H1 (cell line): ENCODE data around the gene PGPEP1. TPM values are rescaled to one million over a fixed set of nuclear protein-coding genes. Genes with fewer than 3 reads are reported as not detected.

ENCODE experiments used
- CTCF ChIA-PET: fragments of 300-600 bp; sonication (Branson Sonifier 250); formaldehyde crosslinking; loops from one replicate; lab custom pipeline; 2021; ENCODE audit not compliant: partially characterized antibody; lab: Charles Lee
- POLR2A ChIA-PET: fragments of 300-600 bp; sonication (Branson Sonifier 250); formaldehyde crosslinking; loops from one replicate; lab custom pipeline; 2021; ENCODE audit warnings: inconsistent platforms; ENCODE audit not compliant: partially characterized antibody; lab: Charles Lee
- DNase-seq, 2 experiments: peaks; one replicate each; pipeline versions ENCODE4 v3.0.0 to v3.0.0-alpha.2; 2010 to 2022; ENCODE audit warnings: low spot score in 2 of 2, low read depth in 1 of 2, mixed read lengths in 1 of 2
- FAIRE-seq: peaks from 2 replicates; lab custom pipeline; 2011; peaks lifted over from hg19 to GRCh38; lab: Jason Lieb, UNC
- H2AFZ ChIP-seq: 2 replicates; pipeline ENCODE4 v1.8.1; 2012; ENCODE audit warnings: low read length, inconsistent platforms
- H2AK5ac ChIP-seq: 2 replicates; pipeline ENCODE4 v1.6.1; 2013; ENCODE audit warnings: low read depth, low read length
- H2BK120ac ChIP-seq: replicated peaks from 2 replicates; pipeline ENCODE3; 2013; ENCODE audit warnings: low read depth, low read length, inconsistent platforms
- H2BK12ac ChIP-seq: 2 replicates; pipeline ENCODE4 v1.6.1; 2013; ENCODE audit warnings: low read depth, low read length
- H2BK15ac ChIP-seq: 2 replicates; pipeline ENCODE4 v1.6.1; 2013; ENCODE audit warnings: low read length
- H2BK20ac ChIP-seq: 2 replicates; pipeline ENCODE4 v1.6.1; 2013; ENCODE audit warnings: low read length
- H2BK5ac ChIP-seq: 2 replicates; pipeline ENCODE4 v1.6.1; 2013; ENCODE audit warnings: low read depth, low read length
- H3K14ac ChIP-seq: 2 replicates; pipeline ENCODE4 v1.6.1; 2013; ENCODE audit warnings: inconsistent platforms; ENCODE audit not compliant: insufficient read length
- H3K18ac ChIP-seq: 2 replicates; pipeline ENCODE4 v1.6.1; 2013; ENCODE audit warnings: low read length; ENCODE audit errors: extremely low read depth
- H3K23ac ChIP-seq: 2 replicates; pipeline ENCODE4 v1.6.1; 2013; ENCODE audit warnings: inconsistent platforms; ENCODE audit not compliant: insufficient read length
- H3K23me2 ChIP-seq: 2 replicates; pipeline ENCODE4 v1.6.1; 2013; ENCODE audit warnings: low read depth, low read length
- H3K27ac ChIP-seq: 2 replicates; pipeline ENCODE4 v1.6.1; 2011; ENCODE audit warnings: low read depth, low read length, inconsistent platforms
- H3K27me3 ChIP-seq, 4 experiments: replicated peaks in 1 of 4; 1 replicate in 1 of 4; 2 replicates in 3 of 4; pipeline versions ENCODE4 v1.6.1 to v1.8.1; 2011 to 2013; ENCODE audit warnings: low read length in 3 of 4, mild to moderate bottlenecking in 3 of 4, inconsistent platforms in 2 of 4, mixed read lengths in 2 of 4, moderate library complexity in 1 of 4; ENCODE audit not compliant: control insufficient read depth in 3 of 4, insufficient read depth in 3 of 4; ENCODE audit errors: extremely low read depth in 1 of 4
- H3K36me3 ChIP-seq, 4 experiments: 2 replicates each; pipeline versions ENCODE4 v1.6.1 to v1.8.1; 2011 to 2013; ENCODE audit warnings: mild to moderate bottlenecking in 4 of 4, low read length in 3 of 4, moderate library complexity in 2 of 4, control low read depth in 1 of 4, inconsistent platforms in 1 of 4; ENCODE audit not compliant: insufficient read depth in 4 of 4, control insufficient read depth in 2 of 4
- H3K4ac ChIP-seq: replicated peaks from 2 replicates; pipeline ENCODE3; 2013; ENCODE audit warnings: low read length, low read depth, mixed read lengths, inconsistent platforms; ENCODE audit not compliant: insufficient read length
- H3K4me1 ChIP-seq, 4 experiments: replicated peaks in 1 of 4; 1 replicate in 1 of 4; 2 replicates in 3 of 4; pipeline versions ENCODE4 v1.6.1 to v1.8.1; 2011 to 2013; ENCODE audit warnings: low read length in 3 of 4, inconsistent platforms in 2 of 4, mixed read lengths in 1 of 4; ENCODE audit not compliant: insufficient read depth in 4 of 4, control insufficient read depth in 3 of 4
- H3K4me2 ChIP-seq, 2 experiments: 2 replicates each; pipeline versions ENCODE4 v1.6.1 to v1.8.1; 2011 to 2013; ENCODE audit warnings: low read depth in 2 of 2, low read length in 2 of 2, control low read depth in 1 of 2, inconsistent platforms in 1 of 2, mild to moderate bottlenecking in 1 of 2; ENCODE audit not compliant: insufficient read depth in 1 of 2
- H3K4me3 ChIP-seq, 4 experiments: fragments of 200-600, 300-600 bp in 1 of 4; sonication (generic), shearing (Covaris generic), sonication (Bioruptor Twin) in 1 of 4; 2 replicates each; pipeline versions ENCODE4 v1.5.1 to v1.8.1; 2011 to 2016; ENCODE audit warnings: low read length in 4 of 4, low read depth in 3 of 4, control low read depth in 2 of 4, inconsistent platforms in 2 of 4, mild to moderate bottlenecking in 2 of 4, mixed read lengths in 1 of 4, moderate library complexity in 1 of 4; ENCODE audit not compliant: insufficient read depth in 2 of 4; ENCODE audit errors: extremely low read depth in 1 of 4
- H3K56ac ChIP-seq: replicated peaks from 2 replicates; pipeline ENCODE3; 2013; ENCODE audit warnings: low read depth, mild to moderate bottlenecking, mixed read lengths, low read length, inconsistent platforms; ENCODE audit not compliant: insufficient read length
- H3K79me1 ChIP-seq: 2 replicates; pipeline ENCODE4 v1.6.1; 2013; ENCODE audit warnings: low read depth, low read length, control low read depth
- H3K79me2 ChIP-seq, 2 experiments: 2 replicates each; pipeline versions ENCODE4 v1.6.1 to v1.8.1; 2012 to 2013; ENCODE audit warnings: low read length in 2 of 2, mild to moderate bottlenecking in 2 of 2, inconsistent platforms in 1 of 2; ENCODE audit not compliant: insufficient read depth in 2 of 2, control insufficient read depth in 1 of 2
- H3K9ac ChIP-seq, 4 experiments: replicated peaks in 1 of 4; 1 replicate in 1 of 4; 2 replicates in 3 of 4; pipeline versions ENCODE4 v1.6.1 to v1.8.1; 2011 to 2013; ENCODE audit warnings: low read depth in 3 of 4, low read length in 3 of 4, control low read depth in 2 of 4, mild to moderate bottlenecking in 2 of 4, moderate library complexity in 2 of 4, inconsistent platforms in 1 of 4; ENCODE audit errors: extremely low read depth in 1 of 4
- H3K9me3 ChIP-seq, 2 experiments: 2 replicates each; pipeline versions ENCODE4 v1.6.1 to v1.8.1; 2012 to 2013; ENCODE audit warnings: mild to moderate bottlenecking in 2 of 2, moderate library complexity in 2 of 2, control low read depth in 1 of 2, inconsistent platforms in 1 of 2, low read depth in 1 of 2, low read length in 1 of 2, mixed read lengths in 1 of 2; ENCODE audit not compliant: insufficient read depth in 2 of 2
- H4K20me1 ChIP-seq, 2 experiments: replicated peaks in 1 of 2; 2 replicates each; pipeline versions ENCODE3 to v1.8.1; 2011 to 2013; ENCODE audit warnings: inconsistent platforms in 2 of 2, low read length in 2 of 2, mild to moderate bottlenecking in 1 of 2; ENCODE audit not compliant: insufficient read depth in 2 of 2, control insufficient read depth in 1 of 2
- H4K5ac ChIP-seq: 2 replicates; pipeline ENCODE4 v1.6.1; 2013; ENCODE audit warnings: low read length, low read depth, mixed read lengths, inconsistent platforms; ENCODE audit not compliant: insufficient read length
- H4K8ac ChIP-seq: 2 replicates; pipeline ENCODE4 v1.8.0; 2013; ENCODE audit warnings: mild to moderate bottlenecking, moderate library complexity, low read length, inconsistent platforms; ENCODE audit not compliant: insufficient read depth; ENCODE audit errors: extremely low read depth
- H4K91ac ChIP-seq: replicated peaks from 2 replicates; pipeline ENCODE3; 2013; ENCODE audit warnings: low read length, mixed read lengths, inconsistent platforms; ENCODE audit not compliant: insufficient read length
- HDAC2 ChIP-seq, 2 experiments: fragments of 300-600 bp in 1 of 2; sonication (generic) in 1 of 2; IDR thresholded peaks; 2 replicates each; pipeline ENCODE4 v1.6.1; 2011 to 2012; ENCODE audit warnings: low read depth in 2 of 2, low read length in 2 of 2, mild to moderate bottlenecking in 2 of 2, moderate library complexity in 2 of 2, borderline replicate concordance in 1 of 2, inconsistent platforms in 1 of 2
- KDM1A ChIP-seq: fragments of 200-600, 300-600 bp; sonication (generic); IDR thresholded peaks from 2 replicates; pipeline ENCODE4 v1.7.1; 2016; ENCODE audit warnings: mild to moderate bottlenecking, low read length, borderline replicate concordance
- POU5F1 ChIP-seq: IDR thresholded peaks from 2 replicates; pipeline ENCODE4 v1.6.1; 2011; ENCODE audit warnings: low read depth, mild to moderate bottlenecking, low read length, moderate library complexity
- WGBS, 2 experiments: shearing (Covaris generic) in 1 of 2; methylation state at CpG; one replicate each; pipeline versions ENCODE4 v1.1.6 to v1.1.7; 2013 to 2015; ENCODE audit warnings: low lambda C conversion rate in 2 of 2, mixed read lengths in 2 of 2, inconsistent platforms in 1 of 2, low coverage in 1 of 2, missing lambda C conversion rate in 1 of 2; ENCODE audit not compliant: insufficient replicate concordance in 2 of 2, insufficient coverage in 1 of 2, insufficient read length in 1 of 2; ENCODE audit errors: extremely low coverage in 1 of 2, missing lambda C conversion rate in 1 of 2; 5-methylcytosine and 5-hydroxymethylcytosine counted together
- polyA plus RNA-seq, 7 experiments: library from polyadenylated mRNA; depleted of rRNA in 3 of 7; stranded (reverse) in 5 of 7; unstranded in 2 of 7; fragments of >200 nt in 5 of 7; fragments of 200-250 nt in 2 of 7; gene quantifications; 1 replicate in 5 of 7; 2 replicates in 1 of 7; 4 replicates in 1 of 7; pipeline versions ENCODE4 v1.2.1 to v1.2.3, GENCODE V29; 2011 to 2013; ENCODE audit warnings: missing spikeins in 2 of 7, mixed read lengths in 2 of 7
- total RNA-seq: library from RNA; stranded (reverse); fragmentation: NEBNext Ultra II Directional; extraction: Animal tissue kit (Norgen Biotek cat#: 25700); gene quantifications from 2 replicates; pipeline ENCODE4 v1.2.1, GENCODE V29; 2021

The PGPEP1 gene
- total and polyA plus RNA-seq, 2 of the 8 experiments (the other 6 are each of a cell fraction or from before 2014, with no cell fraction given): 17.0 to 33.4 TPM

DNA sequence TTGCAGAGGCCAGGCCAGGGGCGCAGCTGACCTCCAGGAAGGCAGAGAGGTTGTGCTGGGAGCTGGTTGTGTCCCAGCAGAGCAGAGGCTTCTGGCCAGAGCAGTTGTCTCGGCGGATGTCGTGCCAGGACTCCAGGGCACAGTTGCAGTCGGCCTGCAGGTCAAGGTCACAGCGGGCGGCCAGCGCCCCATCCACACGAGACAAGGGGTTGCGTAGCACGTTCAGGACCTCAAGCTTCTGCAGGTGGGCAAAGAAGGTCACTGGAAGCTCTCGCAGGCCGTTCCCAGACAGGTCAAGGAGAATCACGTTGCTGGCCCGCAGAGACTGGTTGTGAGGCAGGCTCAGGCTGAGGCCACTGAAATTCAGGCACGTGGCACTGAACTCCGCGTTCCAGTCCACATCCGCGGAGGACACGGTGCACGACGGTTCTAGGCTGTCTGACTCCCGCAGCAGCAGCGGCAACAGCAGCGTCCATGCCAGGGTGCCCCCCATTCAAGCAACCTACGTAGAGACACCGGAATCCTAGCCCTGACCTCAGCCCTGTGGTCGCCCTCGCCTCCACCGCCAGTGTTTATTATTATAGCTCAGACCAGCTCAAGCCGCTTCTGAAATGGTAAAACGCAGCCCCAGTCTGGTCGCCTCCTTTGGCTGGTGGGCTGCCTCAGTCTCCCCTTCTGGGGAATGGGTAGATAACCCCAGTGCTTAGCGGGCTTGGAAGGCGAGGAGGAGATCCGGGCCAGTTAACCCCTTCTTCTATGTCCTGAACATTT, 56.3 kb downstream of the PGPEP1 start:
- H2BK5ac ChIP-seq: peak overlapping the region; percentile 69; the same call in 1 of the 2 replicates
- H3K79me1 ChIP-seq: no peaks in the 10 kb centered on the region
- no peak overlapping the region for H3K23ac ChIP-seq
- TF ChIP-seq KDM1A: peak; percentile 95
- peak in 1 of 2 experiments; percentile 75; a peak in 1 of 4 replicates for TF ChIP-seq HDAC2 (IDR thresholded peaks at IDR 0.05; ENCODE audit: borderline replicate concordance in 1 of 2, low read depth in 2 of 2, low read length in 2 of 2)
- TF ChIP-seq POU5F1: no peak
- TF ChIP-seq, all 59 proteins: peak for 2
- no peaks in the 10 kb centered on the region for H3K9me3 ChIP-seq
- no peak overlapping the region for H3K56ac ChIP-seq
- no peak for FAIRE-seq
- H3K27ac ChIP-seq: no peak overlapping the region
- H3K36me3 ChIP-seq: no peaks in the 10 kb centered on the region
- H3K9ac ChIP-seq: no peak overlapping the region; a peak in 2 of 7 replicates
- 0 out of 2 replicates have a peak overlapping the region, but pooled peaks have one; percentile 12 for H2AFZ ChIP-seq
- H3K4me2 ChIP-seq: peak overlapping the region; percentile 26 to 63; a peak in 2 of 4 replicates
- no peak overlapping the region for H4K5ac ChIP-seq
- ChIA-PET POLR2A (interaction anchor here (0.8 to 3.4 kb wide), 7 partner anchors 20 to 126 kb away, joined by 3 to 12 read pairs (median 3); partner anchors contain the start of gene JUND), CTCF (interaction anchor here (0.7 to 12.8 kb wide), 10 partner anchors 8 to 118 kb away, joined by 3 to 174 read pairs (median 4); partner anchors contain the start of gene GDF15)
- H3K23me2 ChIP-seq: no peaks in the 10 kb centered on the region
- no peak overlapping the region for H3K14ac ChIP-seq
- H2BK20ac ChIP-seq: peak overlapping the region; percentile 8; the same call in 1 of the 2 replicates
- peak overlapping the region; percentile 75 for H3K4ac ChIP-seq
- WGBS, 2 experiments: 86% methylated on average over 37 of the region's 37 CpGs; no CpG with 5 or more reads in 1 of the 2 experiments
- H3K4me3 ChIP-seq: peak overlapping the region in 1 of 4 experiments; percentile 51; a peak in 3 of 8 replicates
- H4K20me1 ChIP-seq: no peaks in the 10 kb centered on the region
- DNase-seq: no peak
- H3K27me3 ChIP-seq: peaks cover 0 to 3% (median under 1%) of the 10 kb centered on the region in 4 experiments; a peak in 3 of 7 replicates
- no peaks in the 10 kb centered on the region for H3K79me2 ChIP-seq
- peak overlapping the region; percentile 2 for H4K91ac ChIP-seq
- H3K4me1 ChIP-seq: peaks cover 0 to 12% (median 4%) of the 10 kb centered on the region in 4 experiments; a peak in 5 of 7 replicates
- peak overlapping the region; percentile 45; the same call in 1 of the 2 replicates for H2BK12ac ChIP-seq
- H3K18ac ChIP-seq: peak overlapping the region; percentile 38; the same call in 1 of the 2 replicates
- peak overlapping the region; percentile 29; the same call in 1 of the 2 replicates for H4K8ac ChIP-seq
- peak overlapping the region; percentile 25; the same call in 1 of the 2 replicates for H2BK15ac ChIP-seq
- 0 out of 2 replicates have a peak overlapping the region, but pooled peaks have one; percentile 33 for H2AK5ac ChIP-seq
- no peak overlapping the region for H2BK120ac ChIP-seq
